Testis (tissue), 3 donors: ENCODE results near the gene UBXN6. TPM values are rescaled to one million over a fixed set of nuclear protein-coding genes. Genes with fewer than 3 reads are reported as not detected.

Experiments used
- DNase-seq: peaks from one replicate; pipeline ENCODE4 v3.0.0-alpha.2; 2019
- H3K27ac ChIP-seq, 2 donors: fragments of 200-600 bp; sonication (generic); one replicate each; pipeline ENCODE4 v1.5.1; 2019
- H3K27me3 ChIP-seq: fragments of 200-600 bp; sonication (generic); one replicate; pipeline ENCODE4 v1.5.1; 2019
- H3K36me3 ChIP-seq: fragments of 200-600 bp; sonication (generic); one replicate; pipeline ENCODE4 v1.5.1; 2017; ENCODE audit warnings: low read depth; ENCODE audit errors: missing control alignments
- H3K4me1 ChIP-seq: fragments of 200-600 bp; sonication (generic); one replicate; pipeline ENCODE4 v1.5.1; 2019
- H3K4me3 ChIP-seq, 2 donors: fragments of 200-600 bp; sonication (generic); one replicate each; pipeline ENCODE4 v1.5.1; 2017 to 2019
- H3K9me3 ChIP-seq: fragments of 200-600 bp; sonication (generic); one replicate; pipeline ENCODE4 v1.5.1; 2017
- POLR2A ChIP-seq: fragments of 450-650 bp; IDR thresholded peaks from one replicate; pipeline ENCODE4 v1.6.1; 2017; ENCODE audit warnings: antibody characterized with exemption, mild to moderate bottlenecking, moderate library complexity
- WGBS, 2 donors: methylation state at CpG; one replicate each; pipeline ENCODE4 v1.1.5; 2018; 5-methylcytosine and 5-hydroxymethylcytosine counted together
- intact Hi-C: fragments of 100-400 bp; cut with DNase I; formaldehyde crosslinking; loops from one replicate; pipeline ENCODE4 v1.15.1; 2023; ENCODE audit warnings: low total_unique reads
- polyA plus RNA-seq: library from polyadenylated mRNA; stranded (reverse); fragments of 350-450 nt; fragmentation: Illumina TruSeq; extraction: RNeasy Lipid Tissue Mini Kit (QIAGEN cat#74804); gene quantifications from one replicate; pipeline ENCODE4 v1.2.3, GENCODE V29; 2014; ENCODE audit warnings: low read depth, low replicate concordance; ENCODE audit not compliant: insufficient read depth
- total RNA-seq, 2 donors: library from RNA; depleted of rRNA; stranded (reverse); fragments of >200 nt; gene quantifications; one replicate each; pipeline ENCODE4 v1.2.3, GENCODE V29; 2016
- TF ChIP-seq, protein P1 (sequence below), 3 experiments: fragments of 450-650 bp in 2 of 3; fragments of 200-600 bp in 1 of 3; sonication (generic) in 1 of 3; IDR thresholded peaks; one replicate each; pipeline ENCODE4 v1.5.1; 2016 to 2019; ENCODE audit warnings: antibody characterized with exemption in 3 of 3, mild to moderate bottlenecking in 2 of 3, moderate library complexity in 1 of 3

Gene UBXN6
- total and polyA plus RNA-seq, 3 donors from 2014 or later: 293 to 336 (median 319) TPM

DNA sequence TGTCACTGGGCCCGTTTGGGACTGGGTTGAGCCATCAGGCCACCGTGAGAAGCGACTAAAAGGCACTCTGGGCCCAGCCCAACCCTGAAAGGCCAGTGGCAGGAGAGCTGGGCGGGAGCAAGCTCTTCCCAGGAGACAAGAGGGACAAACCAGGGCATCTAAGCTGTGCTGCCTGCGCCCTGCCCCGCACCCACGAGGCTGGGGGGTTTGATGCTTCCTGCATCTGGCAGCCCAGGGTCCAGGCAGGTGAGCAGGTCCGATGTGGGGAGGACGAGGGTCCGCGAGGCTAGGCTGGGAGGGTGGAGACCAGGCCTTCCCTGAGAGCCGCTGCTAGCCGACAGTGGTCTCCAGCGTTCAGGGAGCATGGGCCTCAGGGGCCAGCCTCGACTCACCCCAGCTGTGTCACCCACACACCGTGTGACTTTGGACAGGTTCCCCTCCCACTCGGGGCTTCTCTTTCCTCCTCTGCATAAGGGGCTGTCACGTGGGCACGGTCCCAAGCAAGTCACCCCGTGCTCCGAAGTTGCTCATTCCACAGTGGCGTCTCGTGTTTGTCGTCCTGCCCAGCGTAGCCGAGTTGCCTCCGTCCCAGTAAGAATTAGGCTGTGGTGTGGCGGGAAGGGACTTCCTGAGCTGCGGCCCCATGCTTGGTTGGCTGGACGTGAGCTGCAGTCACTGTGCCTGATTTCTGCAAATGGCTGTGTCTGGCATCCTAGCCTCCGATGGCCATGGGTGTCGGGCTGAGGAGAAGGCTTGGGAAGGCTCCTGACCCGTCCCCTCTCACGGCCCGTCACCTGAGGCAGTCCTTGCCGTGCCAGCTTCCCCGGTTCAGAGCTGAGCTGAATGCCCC lies 44.9 kb upstream of the UBXN6 start:
- H3K27me3 ChIP-seq: no peaks in the 10 kb centered on the region
- no peaks in the 10 kb centered on the region for H3K36me3 ChIP-seq
- 77 to 82% methylated on average over 28 to 37 of the region's 37 CpGs for WGBS, 2 donors
- no peak overlapping the region for H3K4me3 ChIP-seq
- DNase-seq: no peak
- intact Hi-C loops: no loop called here
- peaks cover 23% of the 10 kb centered on the region for H3K4me1 ChIP-seq
- H3K9me3 ChIP-seq: no peaks in the 10 kb centered on the region
- TF ChIP-seq POLR2A: no peak
- H3K27ac ChIP-seq: no peak overlapping the region

DNA sequence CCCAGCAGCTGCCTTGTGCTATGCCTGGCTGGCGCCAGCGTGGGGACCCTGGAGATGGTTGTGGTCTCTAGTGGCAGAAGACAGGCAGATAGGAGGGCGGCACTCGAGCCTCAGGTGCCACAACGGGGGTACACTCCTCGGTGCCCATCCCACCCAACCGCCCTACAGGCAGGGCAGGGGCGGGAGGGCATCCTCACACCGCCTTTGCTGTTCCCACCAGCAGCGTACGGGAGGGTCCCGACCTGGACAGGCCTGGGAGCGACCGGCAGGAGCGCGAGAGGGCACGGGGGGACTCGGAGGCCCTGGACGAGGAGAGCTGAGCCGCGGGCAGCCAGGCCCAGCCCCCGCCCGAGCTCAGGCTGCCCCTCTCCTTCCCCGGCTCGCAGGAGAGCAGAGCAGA lies 44.1 kb upstream of the UBXN6 start:
- intact Hi-C loops: no loop called here
- H3K4me1 ChIP-seq: peaks cover 21% of the 10 kb centered on the region
- H3K27ac ChIP-seq: peak overlapping the region; percentile 44 to 50
- no peak for TF ChIP-seq POLR2A
- TF ChIP-seq, protein P1, sequence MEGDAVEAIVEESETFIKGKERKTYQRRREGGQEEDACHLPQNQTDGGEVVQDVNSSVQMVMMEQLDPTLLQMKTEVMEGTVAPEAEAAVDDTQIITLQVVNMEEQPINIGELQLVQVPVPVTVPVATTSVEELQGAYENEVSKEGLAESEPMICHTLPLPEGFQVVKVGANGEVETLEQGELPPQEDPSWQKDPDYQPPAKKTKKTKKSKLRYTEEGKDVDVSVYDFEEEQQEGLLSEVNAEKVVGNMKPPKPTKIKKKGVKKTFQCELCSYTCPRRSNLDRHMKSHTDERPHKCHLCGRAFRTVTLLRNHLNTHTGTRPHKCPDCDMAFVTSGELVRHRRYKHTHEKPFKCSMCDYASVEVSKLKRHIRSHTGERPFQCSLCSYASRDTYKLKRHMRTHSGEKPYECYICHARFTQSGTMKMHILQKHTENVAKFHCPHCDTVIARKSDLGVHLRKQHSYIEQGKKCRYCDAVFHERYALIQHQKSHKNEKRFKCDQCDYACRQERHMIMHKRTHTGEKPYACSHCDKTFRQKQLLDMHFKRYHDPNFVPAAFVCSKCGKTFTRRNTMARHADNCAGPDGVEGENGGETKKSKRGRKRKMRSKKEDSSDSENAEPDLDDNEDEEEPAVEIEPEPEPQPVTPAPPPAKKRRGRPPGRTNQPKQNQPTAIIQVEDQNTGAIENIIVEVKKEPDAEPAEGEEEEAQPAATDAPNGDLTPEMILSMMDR (IDR thresholded peaks at IDR 0.05): no peak
- no peaks in the 10 kb centered on the region for H3K36me3 ChIP-seq
- no peak for DNase-seq
- no peaks in the 10 kb centered on the region for H3K27me3 ChIP-seq
- H3K4me3 ChIP-seq: no peak overlapping the region
- WGBS, 2 donors: 68 to 76% methylated on average over 22 to 25 of the region's 25 CpGs
- no peaks in the 10 kb centered on the region for H3K9me3 ChIP-seq

DNA sequence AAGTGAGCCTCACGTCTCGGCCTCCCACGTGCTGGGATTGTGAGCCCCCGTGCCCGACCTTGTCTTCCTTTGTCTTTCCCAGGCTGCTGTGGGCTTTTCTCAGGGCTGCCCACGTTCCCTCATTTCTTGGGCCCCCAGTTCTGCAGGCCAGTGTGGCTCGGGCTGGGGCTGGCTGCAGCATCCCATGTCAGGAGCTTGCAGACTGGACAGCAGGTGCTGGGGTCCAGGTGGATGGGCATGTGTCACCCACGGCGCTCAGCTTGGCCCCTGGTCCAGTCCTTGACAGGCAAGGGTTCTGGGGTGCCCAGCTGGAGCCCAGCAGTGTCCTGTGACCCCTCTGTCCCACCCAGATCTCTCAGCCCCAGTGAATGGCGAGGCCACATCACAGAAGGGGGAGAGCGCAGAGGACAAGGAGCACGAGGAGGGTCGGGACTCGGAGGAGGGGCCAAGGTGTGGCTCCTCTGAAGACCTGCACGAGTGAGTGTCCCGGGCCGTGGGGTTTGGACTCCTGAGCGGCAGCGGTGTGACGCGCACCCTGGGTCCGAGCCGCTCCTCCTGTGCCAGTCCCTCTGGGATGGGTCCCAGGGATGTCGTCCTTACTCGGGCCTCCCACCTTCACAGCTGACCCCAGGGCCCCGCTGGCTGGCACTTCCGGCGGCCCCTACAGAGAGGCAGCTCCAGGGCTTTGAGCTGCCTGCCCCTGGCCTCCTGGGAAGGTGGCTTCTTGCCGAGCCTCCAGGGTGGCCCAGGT lies 43.4 kb upstream of the UBXN6 start:
- no peaks in the 10 kb centered on the region for H3K36me3 ChIP-seq
- 87 to 92% methylated on average over 14 to 24 of the region's 29 CpGs for WGBS, 2 donors
- peaks cover 21% of the 10 kb centered on the region for H3K4me1 ChIP-seq

DNA sequence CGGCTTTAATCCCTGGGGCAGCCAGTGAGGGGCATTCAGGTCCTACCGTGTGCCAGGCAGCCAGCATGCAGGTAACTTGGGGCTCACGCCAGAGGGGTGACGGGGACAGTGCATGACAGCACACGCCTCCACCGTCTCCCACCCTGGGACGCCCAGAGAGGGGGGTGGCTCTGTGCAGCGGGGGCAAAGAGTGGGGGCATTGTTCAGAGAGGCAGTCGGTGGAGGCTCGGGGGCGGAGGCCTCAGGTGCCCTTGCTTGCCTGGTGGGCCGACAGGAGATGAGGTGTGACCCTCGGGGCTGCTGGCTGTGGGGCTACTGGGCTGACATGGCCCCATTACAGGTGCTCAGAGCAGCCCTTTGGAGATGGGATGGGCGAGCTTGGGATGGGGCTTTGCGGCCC lies 42.3 kb upstream of the UBXN6 start:
- intact Hi-C loops: no loop called here
- no peaks in the 10 kb centered on the region for H3K36me3 ChIP-seq
- 88 to 97% methylated on average over 9 to 14 of the region's 15 CpGs for WGBS, 2 donors
- H3K27ac ChIP-seq: no peak overlapping the region
- no peak for TF ChIP-seq POLR2A
- TF ChIP-seq, protein P1 (IDR thresholded peaks at IDR 0.05): no peak
- no peaks in the 10 kb centered on the region for H3K9me3 ChIP-seq
- no peak overlapping the region for H3K4me3 ChIP-seq
- DNase-seq: no peak
- peaks cover 21% of the 10 kb centered on the region for H3K4me1 ChIP-seq
- H3K27me3 ChIP-seq: no peaks in the 10 kb centered on the region

More for the DNA sequence above, 43.4 kb upstream of the UBXN6 start:
- H3K27ac ChIP-seq: peak overlapping the region; percentile 44 to 50
- intact Hi-C loops: no loop called here
- no peak for TF ChIP-seq POLR2A
- TF ChIP-seq, protein P1 (IDR thresholded peaks at IDR 0.05): no peak
- H3K9me3 ChIP-seq: no peaks in the 10 kb centered on the region
- no peaks in the 10 kb centered on the region for H3K27me3 ChIP-seq
- DNase-seq: no peak
- no peak overlapping the region for H3K4me3 ChIP-seq

DNA sequence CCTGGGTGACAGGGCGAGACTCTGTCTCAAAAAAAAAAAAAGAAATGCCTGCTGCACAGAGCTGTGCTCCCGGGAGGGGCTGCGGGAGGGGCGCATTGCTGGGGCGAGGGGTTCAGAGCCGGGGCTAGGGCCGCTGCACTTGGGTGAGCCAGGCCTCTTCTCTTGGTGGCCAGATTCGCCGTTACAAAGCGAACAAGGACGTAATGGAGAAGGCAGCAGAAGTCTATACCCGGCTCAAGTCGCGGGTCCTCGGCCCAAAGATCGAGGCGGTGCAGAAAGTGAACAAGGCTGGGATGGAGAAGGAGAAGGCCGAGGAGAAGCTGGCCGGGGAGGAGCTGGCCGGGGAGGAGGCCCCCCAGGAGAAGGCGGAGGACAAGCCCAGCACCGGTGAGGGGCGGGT lies 41.7 kb upstream of the UBXN6 start:
- Histone ChIP-seq H3K4me1 (peaks cover 17% of the 10 kb centered on the region), H3K4me3 (no peak overlapping the region), H3K36me3 (no peaks in the 10 kb centered on the region), H3K27me3 (no peaks in the 10 kb centered on the region), H3K27ac (no peak overlapping the region), H3K9me3 (no peaks in the 10 kb centered on the region)
- intact Hi-C loops: no loop called here
- no peak for DNase-seq
- WGBS, 2 donors: 95 to 97% methylated on average over 21 to 23 of the region's 23 CpGs
- TF ChIP-seq, protein P1 (IDR thresholded peaks at IDR 0.05): no peak
- no peak for TF ChIP-seq POLR2A
